HepG2 (cell line): Measurements from ENCODE around the gene CALML6. TPM values are rescaled to one million over a fixed set of nuclear protein-coding genes. Genes with fewer than 3 reads are reported as not detected.
A peak's percentile ranks its signal among the peaks of the same experiment; 100 is the strongest.

ENCODE experiments used
- ATAC-seq: fragments of 200-7000 bp; cut with Tn5 transposase; 3 replicates; pipeline ENCODE4 v1.9.1; 2020; ENCODE audit warnings: mild to moderate bottlenecking, moderate library complexity
- BruUV-seq: library from RNA; stranded (reverse); fragments of 400-500 nt; replicated peaks from 2 replicates; lab custom pipeline; 2021; lab: Mats Ljungman, UMichigan
- CTCF ChIA-PET: fragments of 300-600 bp; formaldehyde crosslinking; extraction: SDS; loops from one replicate; lab custom pipeline; 2021; ENCODE audit warnings: low total read pairs, inconsistent platforms, low intra/inter-chr PET ratio; lab: Yijun Ruan, JAX
- POLR2A ChIA-PET: fragments of 350-600 bp; sonication (Branson Sonifier 250); formaldehyde crosslinking; loops from one replicate; lab custom pipeline; 2020; ENCODE audit warnings: antibody characterized with exemption, inconsistent platforms; lab: Yijun Ruan, JAX
- DNase-seq: peaks from one replicate; pipeline ENCODE4 v3.0.0-alpha.2; 2015; ENCODE audit warnings: low spot score
- FAIRE-seq: peaks from 3 replicates; lab custom pipeline; 2011; peaks lifted over from hg19 to GRCh38; lab: Jason Lieb, UNC
- H2AFZ ChIP-seq: one replicate; pipeline ENCODE4 v1.6.1; 2011; ENCODE audit warnings: low read length, inconsistent platforms
- H3K27ac ChIP-seq: fragments of 300-600 bp; 3 replicates; pipeline ENCODE4 v1.8.0; 2011; ENCODE audit warnings: mixed run types, mild to moderate bottlenecking, mixed read lengths, low read length, inconsistent platforms; ENCODE audit not compliant: insufficient read depth; ENCODE audit errors: extremely low read length
- H3K27me3 ChIP-seq, 2 experiments: fragments of 200-600 bp in 1 of 2; 2 replicates in 1 of 2; 3 replicates in 1 of 2; pipeline versions ENCODE4 v1.6.0 to v1.8.0; 2011; ENCODE audit warnings: low read length in 2 of 2, mild to moderate bottlenecking in 2 of 2, moderate library complexity in 2 of 2, inconsistent platforms in 1 of 2; ENCODE audit not compliant: insufficient read depth in 2 of 2, control insufficient read depth in 1 of 2
- H3K36me3 ChIP-seq, 2 experiments: fragments of 200-600 bp in 1 of 2; replicated peaks in 1 of 2; 2 replicates in 1 of 2; 3 replicates in 1 of 2; pipeline versions ENCODE4 v1.5.1 to v1.8.0; 2011; ENCODE audit warnings: low read length in 2 of 2, inconsistent platforms in 1 of 2; ENCODE audit not compliant: insufficient read depth in 2 of 2, control insufficient read depth in 1 of 2
- H3K4me1 ChIP-seq: 2 replicates; pipeline ENCODE4 v1.5.1; 2012; ENCODE audit warnings: low read length, inconsistent platforms; ENCODE audit not compliant: insufficient read depth
- H3K4me2 ChIP-seq: 2 replicates; pipeline ENCODE4 v1.6.0; 2011; ENCODE audit warnings: low read depth, low read length, inconsistent platforms
- H3K4me3 ChIP-seq, 3 experiments: fragments of 200-600 bp in 1 of 3; sonication (generic), shearing (Covaris generic) in 1 of 3; replicated peaks in 1 of 3; 2 replicates each; pipeline ENCODE4 v1.5.1; 2011 to 2016; ENCODE audit warnings: low read length in 3 of 3, inconsistent platforms in 2 of 3, low read depth in 2 of 3, mild to moderate bottlenecking in 2 of 3, control low read depth in 1 of 3, mixed read lengths in 1 of 3; ENCODE audit not compliant: insufficient read depth in 1 of 3
- H3K79me2 ChIP-seq: one replicate; pipeline ENCODE4 v1.6.1; 2011; ENCODE audit warnings: low read length, inconsistent platforms; ENCODE audit not compliant: insufficient read depth
- H3K9ac ChIP-seq: 2 replicates; pipeline ENCODE4 v1.6.0; 2011; ENCODE audit warnings: mild to moderate bottlenecking, low read depth, low read length, inconsistent platforms; ENCODE audit not compliant: insufficient read depth
- H3K9me3 ChIP-seq: 2 replicates; pipeline ENCODE4 v1.5.1; 2012; ENCODE audit warnings: mild to moderate bottlenecking, low read length
- H4K20me1 ChIP-seq: 2 replicates; pipeline ENCODE4 v1.6.0; 2011; ENCODE audit warnings: inconsistent platforms, mild to moderate bottlenecking, low read length, moderate library complexity; ENCODE audit not compliant: insufficient read depth
- WGBS: methylation state at CpG from one replicate; pipeline ENCODE4 v1.1.6; 2017; ENCODE audit warnings: low lambda C conversion rate; 5-methylcytosine and 5-hydroxymethylcytosine counted together
- in situ Hi-C: cut with HindIII; loops from 2 replicates; pipeline ENCODE4 v1.10.0; 2017; ENCODE audit warnings: low pct_unique_long_range_greater_than_20kb; ENCODE audit not compliant: extremely low pct_ligation_motif_present
- intact Hi-C: fragments of 100-400 bp; cut with micrococcal nuclease; formaldehyde crosslinking; loops from one replicate; pipeline ENCODE4 v1.10.0; 2022; ENCODE audit not compliant: unreplicated experiment
- polyA plus RNA-seq, 8 experiments: library from polyadenylated mRNA; depleted of rRNA in 3 of 8; stranded (reverse) in 7 of 8; unstranded in 1 of 8; fragments of >200 nt; fragmentation: Illumina TruSeq in 4 of 8; extraction: Trizol in 4 of 8; gene quantifications; 2 replicates each; pipeline versions ENCODE4 v1.2.1 to v1.2.3, GENCODE V29; 2011 to 2016; ENCODE audit warnings: low read depth in 4 of 8, missing spikeins in 1 of 8, mixed read lengths in 1 of 8; ENCODE audit not compliant: insufficient read depth in 1 of 8
- total RNA-seq, 5 experiments: library from RNA; depleted of rRNA; stranded (reverse); fragments of >200 nt; fragmentation: Illumina TruSeq; extraction: Trizol; gene quantifications; 2 replicates each; pipeline ENCODE4 v1.2.3, GENCODE V29; 2016; ENCODE audit warnings: low read depth in 1 of 5
- TF ChIP-seq, protein P1 (sequence below): sonication (generic); formaldehyde crosslinking; IDR thresholded peaks from 2 replicates; pipeline ENCODE4; 2020; ENCODE audit warnings: missing genetic modification reagents, mild to moderate bottlenecking, borderline replicate concordance
- TF ChIP-seq, protein P2 (sequence below): sonication (generic); formaldehyde crosslinking; IDR thresholded peaks from 2 replicates; pipeline ENCODE4 v1.5.1; 2020; ENCODE audit warnings: missing genetic modification reagents, mild to moderate bottlenecking, borderline replicate concordance

Gene CALML6
- total and polyA plus RNA-seq, 2 of the 13 experiments (the other 11 are each of a cell fraction or from before 2014, with no cell fraction given) = 0.11 to 0.12 TPM

DNA sequence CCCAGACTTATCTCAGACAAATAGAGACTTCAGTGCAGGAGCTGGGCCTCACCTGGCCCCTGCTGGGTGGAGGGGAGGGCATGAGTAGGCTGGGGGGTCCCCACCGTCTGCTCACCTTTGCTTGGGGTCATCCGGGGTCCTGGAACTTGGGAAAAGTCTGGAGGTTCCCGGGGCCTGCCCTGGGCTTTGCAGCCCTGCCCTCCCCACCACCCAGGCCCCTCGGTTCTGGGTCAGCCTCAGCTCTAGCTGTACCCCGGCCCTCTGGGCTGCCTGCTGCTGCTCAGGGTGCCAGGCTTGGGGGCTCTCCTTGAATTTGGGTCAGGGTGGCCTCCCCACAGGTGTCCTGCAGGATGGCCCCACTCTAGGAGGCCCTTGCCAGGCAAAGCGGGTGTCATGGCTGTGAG, 6.4 kb downstream of the CALML6 start:
- Histone ChIP-seq H3K27me3 (peaks cover 13 to 21% of the 10 kb centered on the region in 2 experiments; a peak in 3 of 5 replicates), H3K4me2 (peak overlapping the region; percentile 90), H3K79me2 (no peaks in the 10 kb centered on the region), H3K4me1 (peaks cover 75% of the 10 kb centered on the region), H2AFZ (no peak overlapping the region), H3K9ac (peak overlapping the region; percentile 64), H3K9me3 (no peaks in the 10 kb centered on the region), H3K27ac (peak overlapping the region; percentile 44), H3K4me3 (peak overlapping the region; percentile 44 to 73 (median 52); a peak in 3 of 6 replicates), H3K36me3 (no peaks in the 10 kb centered on the region), H4K20me1 (no peaks in the 10 kb centered on the region)
- intact Hi-C loops = no loop called here
- ATAC-seq (no peak), DNase-seq (no peak), FAIRE-seq (no peak)
- TF ChIP-seq, protein P1, sequence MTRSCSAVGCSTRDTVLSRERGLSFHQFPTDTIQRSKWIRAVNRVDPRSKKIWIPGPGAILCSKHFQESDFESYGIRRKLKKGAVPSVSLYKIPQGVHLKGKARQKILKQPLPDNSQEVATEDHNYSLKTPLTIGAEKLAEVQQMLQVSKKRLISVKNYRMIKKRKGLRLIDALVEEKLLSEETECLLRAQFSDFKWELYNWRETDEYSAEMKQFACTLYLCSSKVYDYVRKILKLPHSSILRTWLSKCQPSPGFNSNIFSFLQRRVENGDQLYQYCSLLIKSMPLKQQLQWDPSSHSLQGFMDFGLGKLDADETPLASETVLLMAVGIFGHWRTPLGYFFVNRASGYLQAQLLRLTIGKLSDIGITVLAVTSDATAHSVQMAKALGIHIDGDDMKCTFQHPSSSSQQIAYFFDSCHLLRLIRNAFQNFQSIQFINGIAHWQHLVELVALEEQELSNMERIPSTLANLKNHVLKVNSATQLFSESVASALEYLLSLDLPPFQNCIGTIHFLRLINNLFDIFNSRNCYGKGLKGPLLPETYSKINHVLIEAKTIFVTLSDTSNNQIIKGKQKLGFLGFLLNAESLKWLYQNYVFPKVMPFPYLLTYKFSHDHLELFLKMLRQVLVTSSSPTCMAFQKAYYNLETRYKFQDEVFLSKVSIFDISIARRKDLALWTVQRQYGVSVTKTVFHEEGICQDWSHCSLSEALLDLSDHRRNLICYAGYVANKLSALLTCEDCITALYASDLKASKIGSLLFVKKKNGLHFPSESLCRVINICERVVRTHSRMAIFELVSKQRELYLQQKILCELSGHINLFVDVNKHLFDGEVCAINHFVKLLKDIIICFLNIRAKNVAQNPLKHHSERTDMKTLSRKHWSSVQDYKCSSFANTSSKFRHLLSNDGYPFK (CRISPR knock-in tag) = no peak
- TF ChIP-seq, protein P2, sequence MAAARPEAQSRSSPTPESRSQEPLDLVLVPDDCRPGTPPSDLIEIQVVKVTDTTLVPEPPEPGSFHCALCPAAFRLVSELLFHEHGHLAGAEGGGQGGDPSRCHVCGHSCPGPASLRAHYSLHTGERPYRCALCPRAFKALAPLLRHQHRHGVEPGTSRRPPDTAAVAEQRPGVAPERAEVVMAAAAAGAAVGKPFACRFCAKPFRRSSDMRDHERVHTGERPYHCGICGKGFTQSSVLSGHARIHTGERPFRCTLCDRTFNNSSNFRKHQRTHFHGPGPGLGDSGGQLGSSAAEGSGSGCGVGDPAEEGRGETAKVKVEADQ (CRISPR knock-in tag) = 0 out of 2 replicates have a peak, but pooled peaks have one; percentile 12
- ChIA-PET POLR2A (interaction anchor here (1.1 to 1.7 kb wide), 4 partner anchors 13 to 22 kb away, joined by 3 to 18 read pairs (median 10); no protein-coding TSS in a partner anchor), CTCF (no interaction called here)
- in situ Hi-C loops = no loop called here
- 27% methylated on average over 5 of the region's 6 CpGs for WGBS
- BruUV-seq = no TSS peak
